SK-N-SH treated with all-trans-retinoic acid at 6 μM for 48 hours (cell line): ENCODE data around the gene CKAP4.

Source experiments
- ATAC-seq: fragments of 200-7000 bp; cut with Tn5 transposase; 3 replicates; pipeline ENCODE4 v1.9.1; 2020; ENCODE audit warnings: mild to moderate bottlenecking, moderate library complexity
- ARNTL ChIP-seq: fragments of 450-650 bp; formaldehyde crosslinking; IDR thresholded peaks from 2 replicates; pipeline ENCODE4 v1.5.0; 2020; ENCODE audit warnings: low read depth, mild to moderate bottlenecking, moderate library complexity, borderline replicate concordance
- BACH2 ChIP-seq: fragments of 250-450 bp; sonication (Bioruptor Pico); IDR thresholded peaks from 2 replicates; pipeline ENCODE4 v1.9.0; 2021; ENCODE audit warnings: mild to moderate bottlenecking, borderline replicate concordance
- CREB5 ChIP-seq: fragments of 250-450 bp; sonication (Bioruptor Pico); IDR thresholded peaks from 2 replicates; pipeline ENCODE4 v1.5.1; 2020; ENCODE audit warnings: low read depth, mild to moderate bottlenecking, moderate library complexity
- CSRNP3 ChIP-seq: fragments of 250-450 bp; sonication (Bioruptor Pico); IDR thresholded peaks from 2 replicates; pipeline ENCODE4 v1.5.1; 2021; ENCODE audit warnings: mild to moderate bottlenecking, moderate library complexity
- ESRRG ChIP-seq: fragments of 250-450 bp; sonication (Bioruptor Pico); IDR thresholded peaks from 2 replicates; pipeline ENCODE4 v1.6.1; 2021; ENCODE audit warnings: mild to moderate bottlenecking
- GLIS3 ChIP-seq: fragments of 250-450 bp; sonication (Bioruptor Pico); IDR thresholded peaks from 2 replicates; pipeline ENCODE4 v1.5.0; 2020; ENCODE audit warnings: mild to moderate bottlenecking, moderate library complexity
- ISL1 ChIP-seq: fragments of 250-450 bp; sonication (Bioruptor Pico); IDR thresholded peaks from 2 replicates; pipeline ENCODE4 v2.1.2; 2022; ENCODE audit warnings: mild to moderate bottlenecking, moderate library complexity
- OSR1 ChIP-seq: fragments of 250-450 bp; sonication (Bioruptor Pico); IDR thresholded peaks from 2 replicates; pipeline ENCODE4 v1.8.0; 2022; ENCODE audit warnings: moderate library complexity, mild to moderate bottlenecking, inconsistent platforms
- PATZ1 ChIP-seq: fragments of 250-450 bp; sonication (Bioruptor Pico); IDR thresholded peaks from 2 replicates; pipeline ENCODE4 v1.8.0; 2020; ENCODE audit warnings: mild to moderate bottlenecking, moderate library complexity, borderline replicate concordance
- RARB ChIP-seq: fragments of 250-450 bp; sonication (Bioruptor Pico); IDR thresholded peaks from 2 replicates; pipeline ENCODE4 v1.8.0; 2021; ENCODE audit warnings: mild to moderate bottlenecking, moderate library complexity
- SNAI2 ChIP-seq: fragments of 250-450 bp; sonication (Bioruptor Pico); IDR thresholded peaks from 2 replicates; pipeline ENCODE4 v1.5.0; 2020; ENCODE audit warnings: mild to moderate bottlenecking, moderate library complexity
- TCF4 ChIP-seq: fragments of 250-450 bp; sonication (Bioruptor Pico); IDR thresholded peaks from 2 replicates; pipeline ENCODE4 v1.8.0; 2021; ENCODE audit warnings: mild to moderate bottlenecking, moderate library complexity, borderline replicate concordance
- TOX ChIP-seq: fragments of 250-450 bp; sonication (Bioruptor Pico); IDR thresholded peaks from 2 replicates; pipeline ENCODE4 v1.8.0; 2021; ENCODE audit warnings: mild to moderate bottlenecking, moderate library complexity, borderline replicate concordance
- TSHZ2 ChIP-seq: fragments of 250-450 bp; sonication (Bioruptor Pico); IDR thresholded peaks from 2 replicates; pipeline ENCODE4 v1.5.0; 2020; ENCODE audit warnings: mild to moderate bottlenecking, moderate library complexity
- ZC3H10 ChIP-seq: fragments of 250-450 bp; sonication (Bioruptor Pico); IDR thresholded peaks from 2 replicates; pipeline ENCODE4 v1.5.1; 2021; ENCODE audit warnings: mild to moderate bottlenecking, moderate library complexity
- ZFP3 ChIP-seq: fragments of 250-450 bp; sonication (Bioruptor Pico); IDR thresholded peaks from 2 replicates; pipeline ENCODE4 v1.5.0; 2020; ENCODE audit warnings: mild to moderate bottlenecking, moderate library complexity
- ZFP30 ChIP-seq: fragments of 450-650 bp; formaldehyde crosslinking; IDR thresholded peaks from 2 replicates; pipeline ENCODE4 v1.5.0; 2022; ENCODE audit warnings: mild to moderate bottlenecking, moderate library complexity
- ZNF565 ChIP-seq: fragments of 450-650 bp; formaldehyde crosslinking; conservative IDR thresholded peaks from 2 replicates; pipeline ENCODE4 v1.5.0; 2020; ENCODE audit warnings: low read depth, mild to moderate bottlenecking, moderate library complexity
- ZNF70 ChIP-seq: fragments of 450-650 bp; formaldehyde crosslinking; IDR thresholded peaks from 2 replicates; pipeline ENCODE4 v1.5.0; 2020; ENCODE audit warnings: mild to moderate bottlenecking, moderate library complexity
- ZNF8 ChIP-seq: fragments of 450-650 bp; formaldehyde crosslinking; IDR thresholded peaks from 2 replicates; pipeline ENCODE4 v1.5.0; 2020; ENCODE audit warnings: mild to moderate bottlenecking, moderate library complexity

The CKAP4 gene

GRCh38 chr12:106204312-106204711, 43.5 kb downstream of the CKAP4 start:
- TF ChIP-seq PATZ1 (CRISPR knock-in tag) (no peak), CSRNP3 (no peak), SNAI2 (CRISPR knock-in tag) (no peak), TCF4 (CRISPR knock-in tag) (no peak), ISL1 (CRISPR knock-in tag) (no peak), ARNTL (CRISPR knock-in tag) (no peak), CREB5 (CRISPR knock-in tag) (no peak), OSR1 (no peak), ESRRG (no peak), ZFP3 (CRISPR knock-in tag) (no peak), ZNF8 (CRISPR knock-in tag) (no peak)
- no peak for ATAC-seq

- ATAC-seq, result no peak
- TF ChIP-seq CSRNP3 (no peak), ZFP30 (CRISPR knock-in tag) (no peak), SNAI2 (CRISPR knock-in tag) (no peak), TSHZ2 (CRISPR knock-in tag) (no peak), RARB (CRISPR knock-in tag) (no peak), PATZ1 (CRISPR knock-in tag) (no peak), ZNF70 (CRISPR knock-in tag) (no peak), ARNTL (CRISPR knock-in tag) (no peak), GLIS3 (no peak), ESRRG (no peak), ZC3H10 (CRISPR knock-in tag) (no peak), ZNF565 (CRISPR knock-in tag) (no peak), BACH2 (CRISPR knock-in tag) (no peak), TOX (CRISPR knock-in tag) (no peak), CREB5 (CRISPR knock-in tag) (no peak)
Observed at GRCh38 chr12:106197906-106198623, 49.8 kb downstream of the CKAP4 start.
